ENCODE data around the gene ADSL. TPM values are rescaled to one million over a fixed set of nuclear protein-coding genes. Genes with fewer than 3 reads are reported as not detected.

Gene ADSL
- total and polyA plus RNA-seq, 2 donors (not counting 1 experiment from before 2014, with no cell fraction given) = 67.0 to 89.8 TPM

DNA sequence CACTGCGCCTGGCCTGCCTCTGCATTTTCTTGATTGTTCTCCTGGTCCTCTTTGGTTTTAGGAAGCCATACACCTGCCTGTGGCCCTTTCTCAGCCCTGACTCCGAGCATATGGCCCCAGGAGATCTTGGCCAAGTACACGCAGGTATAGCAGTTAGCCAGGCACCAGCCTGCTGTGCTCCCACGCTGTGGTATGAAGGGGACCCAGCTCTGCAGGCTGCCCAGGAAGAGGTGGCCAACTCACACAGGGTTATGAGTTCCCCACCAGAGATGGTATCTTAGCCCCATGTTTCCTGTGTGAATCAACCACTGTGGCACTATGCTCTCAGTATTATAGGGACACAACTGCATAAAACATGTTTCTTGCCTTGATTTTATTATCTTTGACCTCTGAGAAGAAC, 55.2 kb downstream of the ADSL start:
- TF ChIP-seq, protein P1, sequence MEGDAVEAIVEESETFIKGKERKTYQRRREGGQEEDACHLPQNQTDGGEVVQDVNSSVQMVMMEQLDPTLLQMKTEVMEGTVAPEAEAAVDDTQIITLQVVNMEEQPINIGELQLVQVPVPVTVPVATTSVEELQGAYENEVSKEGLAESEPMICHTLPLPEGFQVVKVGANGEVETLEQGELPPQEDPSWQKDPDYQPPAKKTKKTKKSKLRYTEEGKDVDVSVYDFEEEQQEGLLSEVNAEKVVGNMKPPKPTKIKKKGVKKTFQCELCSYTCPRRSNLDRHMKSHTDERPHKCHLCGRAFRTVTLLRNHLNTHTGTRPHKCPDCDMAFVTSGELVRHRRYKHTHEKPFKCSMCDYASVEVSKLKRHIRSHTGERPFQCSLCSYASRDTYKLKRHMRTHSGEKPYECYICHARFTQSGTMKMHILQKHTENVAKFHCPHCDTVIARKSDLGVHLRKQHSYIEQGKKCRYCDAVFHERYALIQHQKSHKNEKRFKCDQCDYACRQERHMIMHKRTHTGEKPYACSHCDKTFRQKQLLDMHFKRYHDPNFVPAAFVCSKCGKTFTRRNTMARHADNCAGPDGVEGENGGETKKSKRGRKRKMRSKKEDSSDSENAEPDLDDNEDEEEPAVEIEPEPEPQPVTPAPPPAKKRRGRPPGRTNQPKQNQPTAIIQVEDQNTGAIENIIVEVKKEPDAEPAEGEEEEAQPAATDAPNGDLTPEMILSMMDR (conservative IDR thresholded peaks at IDR 0.05 in 1 of 2, IDR thresholded peaks at IDR 0.05 in 1 of 2; ENCODE audit: low read depth in 1 of 2, low read length in 2 of 2) = no peak
- TF ChIP-seq EZH2 (IDR thresholded peaks at IDR 0.05; ENCODE audit: low read length, missing control alignments) = no peak
- H3K4me1 ChIP-seq (ENCODE audit: control insufficient read depth, extremely low read depth, insufficient read depth, low read length) = peaks cover 4% of the 10 kb centered on the region
- no peak overlapping the region for H2AFZ ChIP-seq (ENCODE audit: low read length)
- H3K4me2 ChIP-seq (ENCODE audit: extremely low read depth, insufficient read depth, low read length) = no peak overlapping the region
- H3K79me2 ChIP-seq (ENCODE audit: control insufficient read depth, insufficient read depth, low read length) = no peaks in the 10 kb centered on the region
- no peak overlapping the region for H3K4me3 ChIP-seq (replicated peaks in 1 of 4; ENCODE audit: control extremely low read depth in 1 of 4, insufficient read depth in 1 of 4, low read depth in 3 of 4, low read length in 4 of 4)
- no peak overlapping the region for H3K27ac ChIP-seq (ENCODE audit: insufficient read depth, low read length)
- H3K9ac ChIP-seq (ENCODE audit: insufficient read depth, low read length) = no peak overlapping the region
- no peak for DNase-seq (ENCODE audit: low read depth in 2 of 2)
- H3K27me3 ChIP-seq (ENCODE audit: control insufficient read depth, insufficient read depth, low read length) = no peaks in the 10 kb centered on the region
- H3K9me3 ChIP-seq (ENCODE audit: control insufficient read depth, insufficient read depth, low read depth, low read length) = no peaks in the 10 kb centered on the region
- peaks cover 12% of the 10 kb centered on the region for H3K36me3 ChIP-seq (ENCODE audit: control insufficient read depth, insufficient read depth, low read length)
- no peaks in the 10 kb centered on the region for H4K20me1 ChIP-seq (ENCODE audit: control insufficient read depth, extremely low read depth, insufficient read depth, low read length)

DNA sequence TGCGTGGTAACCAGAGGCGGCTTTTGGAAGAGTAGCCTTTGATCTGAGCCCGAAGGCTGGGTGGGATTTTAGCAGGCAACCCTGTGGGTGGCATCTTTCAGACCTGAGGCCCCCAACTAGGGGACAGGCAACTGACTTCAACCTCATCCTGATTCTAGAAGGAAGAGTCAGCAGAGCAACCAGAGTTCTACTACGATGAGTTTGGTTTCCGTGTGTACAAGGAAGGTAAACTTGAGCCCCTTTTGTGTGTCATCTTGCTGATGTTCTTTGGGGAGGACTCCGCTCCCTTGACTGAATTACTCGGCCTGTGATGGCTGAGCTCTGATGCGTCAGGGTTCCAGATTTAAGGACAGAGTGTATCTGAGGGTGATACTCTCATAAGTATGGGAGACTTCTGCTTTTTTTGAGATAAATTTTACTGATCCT, 55.7 kb downstream of the ADSL start:
- Histone ChIP-seq H3K9ac (ENCODE audit: insufficient read depth, low read length) (no peak overlapping the region), H3K4me2 (ENCODE audit: extremely low read depth, insufficient read depth, low read length) (no peak overlapping the region), H3K9me3 (ENCODE audit: control insufficient read depth, insufficient read depth, low read depth, low read length) (no peaks in the 10 kb centered on the region), H2AFZ (ENCODE audit: low read length) (no peak overlapping the region), H3K27me3 (ENCODE audit: control insufficient read depth, insufficient read depth, low read length) (no peaks in the 10 kb centered on the region), H3K36me3 (ENCODE audit: control insufficient read depth, insufficient read depth, low read length) (peaks cover 15% of the 10 kb centered on the region), H3K27ac (ENCODE audit: insufficient read depth, low read length) (no peak overlapping the region), H4K20me1 (ENCODE audit: control insufficient read depth, extremely low read depth, insufficient read depth, low read length) (no peaks in the 10 kb centered on the region), H3K79me2 (ENCODE audit: control insufficient read depth, insufficient read depth, low read length) (no peaks in the 10 kb centered on the region), H3K4me1 (ENCODE audit: control insufficient read depth, extremely low read depth, insufficient read depth, low read length) (peaks cover 2% of the 10 kb centered on the region), H3K4me3 (replicated peaks in 1 of 4; ENCODE audit: control extremely low read depth in 1 of 4, insufficient read depth in 1 of 4, low read depth in 3 of 4, low read length in 4 of 4) (no peak overlapping the region)
- TF ChIP-seq EZH2 (IDR thresholded peaks at IDR 0.05; ENCODE audit: low read length, missing control alignments) = no peak
- TF ChIP-seq, protein P1 (conservative IDR thresholded peaks at IDR 0.05 in 1 of 2, IDR thresholded peaks at IDR 0.05 in 1 of 2; ENCODE audit: low read depth in 1 of 2, low read length in 2 of 2) = no peak
- DNase-seq (ENCODE audit: low read depth in 2 of 2) = no peak

DNA sequence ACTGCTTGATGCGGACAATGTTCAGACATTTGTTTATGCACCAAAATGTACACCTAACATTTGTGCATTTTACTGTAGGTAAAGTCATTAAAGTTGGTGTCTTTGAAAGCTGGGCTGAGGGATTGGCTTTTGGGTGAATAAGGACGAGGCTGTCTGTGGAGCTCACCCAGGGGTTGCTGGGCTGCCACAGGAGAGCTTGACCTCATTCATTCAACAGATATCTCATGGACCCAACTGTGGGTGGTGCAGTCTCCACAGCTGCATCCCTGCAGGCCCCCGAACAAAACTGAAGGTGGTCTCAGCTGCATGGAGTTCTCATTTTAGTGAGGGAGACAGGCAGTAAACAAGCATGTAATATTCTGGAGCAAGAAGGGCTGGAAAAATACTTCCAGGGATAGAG, 56.8 kb downstream of the ADSL start:
- no peak overlapping the region for H3K9ac ChIP-seq (ENCODE audit: insufficient read depth, low read length)
- peaks cover 25% of the 10 kb centered on the region for H3K36me3 ChIP-seq (ENCODE audit: control insufficient read depth, insufficient read depth, low read length)
- H3K79me2 ChIP-seq (ENCODE audit: control insufficient read depth, insufficient read depth, low read length) = no peaks in the 10 kb centered on the region
- H3K27ac ChIP-seq (ENCODE audit: insufficient read depth, low read length) = no peak overlapping the region
- H3K4me2 ChIP-seq (ENCODE audit: extremely low read depth, insufficient read depth, low read length) = no peak overlapping the region
- no peak for DNase-seq (ENCODE audit: low read depth in 2 of 2)
- H3K27me3 ChIP-seq (ENCODE audit: control insufficient read depth, insufficient read depth, low read length) = no peaks in the 10 kb centered on the region
- no peak overlapping the region for H2AFZ ChIP-seq (ENCODE audit: low read length)
- no peaks in the 10 kb centered on the region for H4K20me1 ChIP-seq (ENCODE audit: control insufficient read depth, extremely low read depth, insufficient read depth, low read length)
- no peaks in the 10 kb centered on the region for H3K4me1 ChIP-seq (ENCODE audit: control insufficient read depth, extremely low read depth, insufficient read depth, low read length)
- H3K4me3 ChIP-seq (replicated peaks in 1 of 4; ENCODE audit: control extremely low read depth in 1 of 4, insufficient read depth in 1 of 4, low read depth in 3 of 4, low read length in 4 of 4) = no peak overlapping the region
- H3K9me3 ChIP-seq (ENCODE audit: control insufficient read depth, insufficient read depth, low read depth, low read length) = no peaks in the 10 kb centered on the region
- TF ChIP-seq, protein P1 (conservative IDR thresholded peaks at IDR 0.05 in 1 of 2, IDR thresholded peaks at IDR 0.05 in 1 of 2; ENCODE audit: low read depth in 1 of 2, low read length in 2 of 2) = no peak
- no peak for TF ChIP-seq EZH2 (IDR thresholded peaks at IDR 0.05; ENCODE audit: low read length, missing control alignments)

Data from fibroblast of lung (primary cell).